Measurements from ENCODE around the gene GNPDA1.
"Not testable (repeated sequence)": the region's sequence is repeated elsewhere in the genome, so short reads cannot be mapped to it uniquely, and the experiment has no call there.

Gene GNPDA1

DNA sequence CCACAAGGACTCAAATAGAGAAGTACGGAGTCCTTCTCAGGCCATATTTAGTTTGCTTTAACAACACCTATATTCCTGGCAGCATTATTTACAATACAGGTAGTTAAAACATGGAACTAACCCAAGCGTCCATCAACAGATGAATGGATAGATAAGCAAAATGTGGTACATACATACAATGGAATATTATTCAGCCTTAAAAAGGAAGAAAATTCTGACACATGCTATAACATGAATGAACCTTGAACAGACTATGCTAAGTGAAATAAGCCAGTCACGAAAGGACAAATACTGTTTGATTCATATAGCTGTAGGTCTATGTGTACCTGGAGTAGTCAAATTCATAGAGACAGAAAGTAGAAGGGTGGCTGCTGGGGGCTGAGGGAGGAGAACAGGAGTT, 24.8 kb upstream of the GNPDA1 start:
- H3K4me2 ChIP-seq (ENCODE audit: low read length, poor library complexity, severe bottlenecking); H3K14ac ChIP-seq (ENCODE audit: low read length in 2 of 2); H3K9me3 ChIP-seq (ENCODE audit: control insufficient read depth, low read length); H4K8ac ChIP-seq (ENCODE audit: low read length); H4K91ac ChIP-seq (ENCODE audit: low read length); H2BK12ac ChIP-seq (ENCODE audit: low read length in 2 of 2); H3K79me1 ChIP-seq (replicated peaks; ENCODE audit: low read length, poor library complexity, severe bottlenecking); H2AFZ ChIP-seq (ENCODE audit: low read depth, low read length); H3K27me3 ChIP-seq (ENCODE audit: control insufficient read depth in 1 of 2, insufficient read depth in 1 of 2, low read length in 2 of 2); H3K9ac ChIP-seq (ENCODE audit: low read length); H3K4me3 ChIP-seq (ENCODE audit: insufficient read depth in 1 of 2, low read depth in 1 of 2, low read length in 2 of 2); H3K4me1 ChIP-seq (ENCODE audit: control insufficient read depth, insufficient read depth, low read depth, low read length); H2BK15ac ChIP-seq (ENCODE audit: low read depth, poor library complexity, severe bottlenecking); H3K36me3 ChIP-seq (ENCODE audit: control insufficient read depth in 1 of 2, insufficient read depth in 2 of 2, low read depth in 1 of 2, low read length in 2 of 2); H3K18ac ChIP-seq (ENCODE audit: low read depth in 1 of 2, low read length in 2 of 2); H3K23ac ChIP-seq (ENCODE audit: low read length in 2 of 2); H2AK5ac ChIP-seq (ENCODE audit: low read length, severe bottlenecking); H3K4ac ChIP-seq (ENCODE audit: low read depth in 1 of 2, low read length in 2 of 2); DNase-seq; H3K27ac ChIP-seq (ENCODE audit: low read length, poor library complexity, severe bottlenecking); H2BK120ac ChIP-seq (ENCODE audit: low read depth, low read length); H2BK5ac ChIP-seq (ENCODE audit: low read depth, low read length, poor library complexity, severe bottlenecking): not testable (repeated sequence)
- WGBS, result 96% methylated on average over 2 of the region's 3 CpGs

DNA sequence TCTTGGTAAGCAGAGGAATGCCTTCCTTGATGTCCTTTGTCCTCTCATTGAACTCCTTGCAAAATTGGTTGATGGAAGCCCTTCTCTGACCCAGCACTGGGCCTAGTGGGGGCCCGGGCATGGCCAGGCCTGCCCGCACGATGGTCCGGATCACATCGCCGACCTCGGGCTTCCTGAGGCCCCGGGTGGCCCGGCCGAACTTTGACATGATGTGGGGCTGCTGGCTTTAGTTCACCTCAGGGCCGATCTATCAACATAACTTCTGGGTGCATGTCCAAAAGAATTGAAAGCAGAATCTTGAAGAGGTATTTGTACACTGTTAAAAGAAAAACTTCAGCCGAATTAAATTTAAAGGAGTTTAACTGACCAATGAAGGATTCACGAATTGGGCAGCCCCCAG, 24.1 kb upstream of the GNPDA1 start:
- Histone ChIP-seq H3K79me1 (replicated peaks; ENCODE audit: low read length, poor library complexity, severe bottlenecking) (no peaks in the 10 kb centered on the region), H3K18ac (ENCODE audit: low read depth in 1 of 2, low read length in 2 of 2) (no peak overlapping the region), H3K9me3 (ENCODE audit: control insufficient read depth, low read length) (no peaks in the 10 kb centered on the region), H2BK5ac (ENCODE audit: low read depth, low read length, poor library complexity, severe bottlenecking) (no peak overlapping the region), H4K8ac (ENCODE audit: low read length) (no peak overlapping the region), H3K4ac (ENCODE audit: low read depth in 1 of 2, low read length in 2 of 2) (no peak overlapping the region), H3K27me3 (ENCODE audit: control insufficient read depth in 1 of 2, insufficient read depth in 1 of 2, low read length in 2 of 2) (peaks cover 0 to 7% of the 10 kb centered on the region in 2 experiments), H3K27ac (ENCODE audit: low read length, poor library complexity, severe bottlenecking) (no peak overlapping the region), H4K91ac (ENCODE audit: low read length) (no peak overlapping the region), H2BK12ac (ENCODE audit: low read length in 2 of 2) (no peak overlapping the region), H2BK120ac (ENCODE audit: low read depth, low read length) (no peak overlapping the region), H2BK15ac (ENCODE audit: low read depth, poor library complexity, severe bottlenecking) (no peak overlapping the region), H2AK5ac (ENCODE audit: low read length, severe bottlenecking) (no peak overlapping the region), H2AFZ (ENCODE audit: low read depth, low read length) (no peak overlapping the region), H3K23ac (ENCODE audit: low read length in 2 of 2) (no peak overlapping the region), H3K4me3 (ENCODE audit: insufficient read depth in 1 of 2, low read depth in 1 of 2, low read length in 2 of 2) (no peak overlapping the region), H3K9ac (ENCODE audit: low read length) (no peak overlapping the region), H3K4me1 (ENCODE audit: control insufficient read depth, insufficient read depth, low read depth, low read length) (no peaks in the 10 kb centered on the region), H3K14ac (ENCODE audit: low read length in 2 of 2) (no peak overlapping the region), H3K4me2 (ENCODE audit: low read length, poor library complexity, severe bottlenecking) (no peak overlapping the region), H3K36me3 (ENCODE audit: control insufficient read depth in 1 of 2, insufficient read depth in 2 of 2, low read depth in 1 of 2, low read length in 2 of 2) (no peaks in the 10 kb centered on the region)
- DNase-seq, result no peak
- 93% methylated on average over 13 of the region's 13 CpGs for WGBS

DNA sequence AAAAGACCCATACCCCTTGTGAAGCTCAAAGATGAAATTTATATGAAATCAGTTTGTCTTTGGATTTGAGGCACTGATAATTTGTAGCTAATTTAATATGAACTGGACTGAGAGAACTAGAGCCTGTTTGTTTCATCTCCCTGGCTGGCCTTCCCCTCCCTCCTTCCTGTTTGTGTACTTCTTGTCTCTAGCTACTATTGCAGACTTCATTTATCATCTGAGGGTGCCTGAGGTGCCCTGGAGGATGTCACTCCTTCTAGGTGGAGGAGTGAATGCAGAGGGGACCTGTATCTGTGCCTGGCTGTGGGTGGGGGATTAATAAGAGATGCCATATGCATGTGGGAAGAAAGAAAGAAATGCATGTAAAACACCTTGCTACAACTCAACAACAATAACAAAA, 22.2 kb upstream of the GNPDA1 start:
- Histone ChIP-seq H3K4me1 (ENCODE audit: control insufficient read depth, insufficient read depth, low read depth, low read length) (no peaks in the 10 kb centered on the region), H3K14ac (ENCODE audit: low read length in 2 of 2) (no peak overlapping the region), H3K9me3 (ENCODE audit: control insufficient read depth, low read length) (no peaks in the 10 kb centered on the region), H2BK12ac (ENCODE audit: low read length in 2 of 2) (no peak overlapping the region), H3K79me1 (replicated peaks; ENCODE audit: low read length, poor library complexity, severe bottlenecking) (no peaks in the 10 kb centered on the region), H3K27me3 (ENCODE audit: control insufficient read depth in 1 of 2, insufficient read depth in 1 of 2, low read length in 2 of 2) (peaks cover 0 to 15% of the 10 kb centered on the region in 2 experiments), H3K4ac (ENCODE audit: low read depth in 1 of 2, low read length in 2 of 2) (no peak overlapping the region), H2BK120ac (ENCODE audit: low read depth, low read length) (no peak overlapping the region), H3K23ac (ENCODE audit: low read length in 2 of 2) (no peak overlapping the region), H4K8ac (ENCODE audit: low read length) (no peak overlapping the region), H3K36me3 (ENCODE audit: control insufficient read depth in 1 of 2, insufficient read depth in 2 of 2, low read depth in 1 of 2, low read length in 2 of 2) (no peaks in the 10 kb centered on the region), H2AK5ac (ENCODE audit: low read length, severe bottlenecking) (no peak overlapping the region), H3K27ac (ENCODE audit: low read length, poor library complexity, severe bottlenecking) (no peak overlapping the region), H2BK5ac (ENCODE audit: low read depth, low read length, poor library complexity, severe bottlenecking) (no peak overlapping the region), H3K9ac (ENCODE audit: low read length) (no peak overlapping the region), H3K18ac (ENCODE audit: low read depth in 1 of 2, low read length in 2 of 2) (no peak overlapping the region), H3K4me2 (ENCODE audit: low read length, poor library complexity, severe bottlenecking) (no peak overlapping the region), H2AFZ (ENCODE audit: low read depth, low read length) (no peak overlapping the region), H4K91ac (ENCODE audit: low read length) (no peak overlapping the region), H2BK15ac (ENCODE audit: low read depth, poor library complexity, severe bottlenecking) (no peak overlapping the region), H3K4me3 (ENCODE audit: insufficient read depth in 1 of 2, low read depth in 1 of 2, low read length in 2 of 2) (no peak overlapping the region)
- DNase-seq, result no peak

DNA sequence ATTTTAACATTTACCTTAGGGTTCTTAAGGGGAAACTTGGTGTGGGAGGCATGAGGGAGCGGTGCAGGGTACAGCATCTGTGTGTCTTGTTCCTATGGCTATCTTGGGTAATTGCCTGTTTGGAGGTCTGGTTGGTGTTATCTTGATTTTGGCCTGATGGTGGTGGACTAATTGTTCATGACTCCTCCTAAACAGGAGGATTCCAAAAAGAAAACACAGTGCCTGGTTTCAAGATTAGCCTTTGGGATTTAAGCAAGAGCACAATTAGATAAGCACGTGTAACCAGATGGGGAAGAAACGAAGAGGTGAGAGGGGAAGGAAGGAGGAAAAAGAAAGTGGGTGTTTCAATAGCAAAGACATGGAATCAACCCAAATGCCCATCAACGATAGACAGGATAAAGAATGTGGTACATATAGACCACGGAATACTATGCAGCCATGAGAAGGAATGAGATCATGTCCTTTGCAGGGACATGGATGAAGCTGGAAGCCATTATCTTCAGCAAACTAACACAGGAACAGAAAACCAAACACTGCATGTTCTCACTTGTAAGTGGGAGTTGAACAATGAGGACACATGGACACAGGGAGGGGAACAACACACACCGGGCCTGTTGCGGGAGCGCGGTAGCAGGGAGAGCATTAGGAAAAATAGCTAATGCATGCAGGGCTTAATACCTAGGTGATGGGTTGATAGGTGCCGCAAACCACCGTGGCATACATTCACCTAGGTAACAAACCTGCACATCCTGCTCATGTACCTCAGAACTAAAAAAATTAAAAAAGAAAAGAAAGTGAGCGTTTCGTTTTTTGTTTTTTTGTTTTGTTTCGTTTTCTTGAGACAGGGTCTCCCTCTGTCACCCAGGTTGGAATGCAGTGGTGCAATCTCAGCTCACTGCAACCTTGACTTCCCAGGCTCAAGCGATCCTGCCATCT, 21.1 kb upstream of the GNPDA1 start:
- not testable (repeated sequence) for H2BK15ac ChIP-seq (ENCODE audit: low read depth, poor library complexity, severe bottlenecking); H3K9ac ChIP-seq (ENCODE audit: low read length); DNase-seq; H3K79me1 ChIP-seq (replicated peaks; ENCODE audit: low read length, poor library complexity, severe bottlenecking); H2BK12ac ChIP-seq (ENCODE audit: low read length in 2 of 2); H4K8ac ChIP-seq (ENCODE audit: low read length); H3K14ac ChIP-seq (ENCODE audit: low read length in 2 of 2); H3K4me3 ChIP-seq (ENCODE audit: insufficient read depth in 1 of 2, low read depth in 1 of 2, low read length in 2 of 2); H3K4ac ChIP-seq (ENCODE audit: low read depth in 1 of 2, low read length in 2 of 2); H3K27ac ChIP-seq (ENCODE audit: low read length, poor library complexity, severe bottlenecking); H2BK120ac ChIP-seq (ENCODE audit: low read depth, low read length); H3K23ac ChIP-seq (ENCODE audit: low read length in 2 of 2); H2AK5ac ChIP-seq (ENCODE audit: low read length, severe bottlenecking); H3K9me3 ChIP-seq (ENCODE audit: control insufficient read depth, low read length); H4K91ac ChIP-seq (ENCODE audit: low read length); H3K4me2 ChIP-seq (ENCODE audit: low read length, poor library complexity, severe bottlenecking); H3K36me3 ChIP-seq (ENCODE audit: control insufficient read depth in 1 of 2, insufficient read depth in 2 of 2, low read depth in 1 of 2, low read length in 2 of 2); H2BK5ac ChIP-seq (ENCODE audit: low read depth, low read length, poor library complexity, severe bottlenecking); H3K18ac ChIP-seq (ENCODE audit: low read depth in 1 of 2, low read length in 2 of 2); H2AFZ ChIP-seq (ENCODE audit: low read depth, low read length); H3K4me1 ChIP-seq (ENCODE audit: control insufficient read depth, insufficient read depth, low read depth, low read length)
- 89% methylated on average over 12 of the region's 15 CpGs for WGBS
- H3K27me3 ChIP-seq (ENCODE audit: control insufficient read depth in 1 of 2, insufficient read depth in 1 of 2, low read length in 2 of 2), result peaks cover 0 to 15% of the 10 kb centered on the region in 2 experiments

All from mesenchymal stem cell (in vitro differentiated cells and primary cell).